ENCODE data around the gene SPINK2.

Gene SPINK2

GRCh38 chr4:56821381-56822243 lies at the start of gene SPINK2:
Gene SPINK2 (minus strand): TSS chr4:56821701. CDS start chr4:56821662, 39 bp downstream.
- peak; percentile 68 for DNase-seq

- DNase-seq, result no peak
Observed at GRCh38 chr4:56870946-56871345, 49.4 kb upstream of the SPINK2 start.

- DNase-seq, result no peak
Observed at GRCh38 chr4:56863441-56864139, 42.1 kb upstream of the SPINK2 start.

- peak; percentile 38 for DNase-seq
Observed at GRCh38 chr4:56861360-56861759, 39.9 kb upstream of the SPINK2 start.

GRCh38 chr4:56860781-56861180 lies 39.3 kb upstream of the SPINK2 start:
- no peak for DNase-seq

GRCh38 chr4:56859841-56860240 lies 38.3 kb upstream of the SPINK2 start:
- no peak for DNase-seq

GRCh38 chr4:56857601-56858309 lies 36.3 kb upstream of the SPINK2 start:
- no peak for DNase-seq

GRCh38 chr4:56856656-56857055 lies 35.2 kb upstream of the SPINK2 start:
- no peak for DNase-seq

- no peak for DNase-seq
Observed at GRCh38 chr4:56850910-56851309, 29.4 kb upstream of the SPINK2 start.

- DNase-seq, result no peak
Observed at GRCh38 chr4:56844802-56845580, 23.5 kb upstream of the SPINK2 start.

- no peak for DNase-seq
Observed at GRCh38 chr4:56843421-56843899, 22.0 kb upstream of the SPINK2 start.

GRCh38 chr4:56840559-56840958 lies 19.1 kb upstream of the SPINK2 start:
- DNase-seq, result no peak

- peak; percentile 40 for DNase-seq
Observed at GRCh38 chr4:56828784-56829535, 7.5 kb upstream of the SPINK2 start.

GRCh38 chr4:56823933-56824600 lies 2.6 kb upstream of the SPINK2 start:
- DNase-seq, result no peak

GRCh38 chr4:56818797-56819196 lies 2.7 kb downstream of the SPINK2 start:
- no peak for DNase-seq

- DNase-seq, result peak; percentile 8
Observed at GRCh38 chr4:56817840-56818491, 3.5 kb downstream of the SPINK2 start.

GRCh38 chr4:56806666-56807065 lies 14.8 kb downstream of the SPINK2 start:
- no peak for DNase-seq

GRCh38 chr4:56804551-56804950 lies 16.9 kb downstream of the SPINK2 start:
- DNase-seq, result no peak

GRCh38 chr4:56803471-56803870 lies 18.0 kb downstream of the SPINK2 start:
- peak; percentile 30 for DNase-seq

All from RPMI8226 (cell line).